GM04504 (cell line): ENCODE data around the gene ATG4C.
"Not testable (repeated sequence)": the region's sequence is repeated elsewhere in the genome, so short reads cannot be mapped to it uniquely, and the experiment has no call there.

Source experiments
- DNase-seq: peaks from one replicate; pipeline ENCODE4 v3.0.0-alpha.2; 2012; ENCODE audit warnings: low read depth

The ATG4C gene

GRCh38 chr1:62783736-62784508 lies at the start of gene ATG4C:
Gene ATG4C, plus strand, starts transcription at chr1:62784132. Its CDS starts 19,655 bp downstream, at chr1:62803787.
- peak; percentile 91 for DNase-seq

- DNase-seq = peak; percentile 63
Observed at GRCh38 chr1:62735491-62736171, 48.3 kb upstream of the ATG4C start.

- DNase-seq = not testable (repeated sequence)
Observed at GRCh38 chr1:62740701-62741100, 43.2 kb upstream of the ATG4C start.

- DNase-seq = no peak
Observed at GRCh38 chr1:62744611-62745577, 39.0 kb upstream of the ATG4C start.

GRCh38 chr1:62746086-62746808 lies 37.7 kb upstream of the ATG4C start:
- peak; percentile 38 for DNase-seq

- DNase-seq = no peak
Observed at GRCh38 chr1:62746809-62747138, 37.2 kb upstream of the ATG4C start.

- no peak for DNase-seq
Observed at GRCh38 chr1:62753031-62753965, 30.6 kb upstream of the ATG4C start.

GRCh38 chr1:62754938-62755337 lies 29.0 kb upstream of the ATG4C start:
- not testable (repeated sequence) for DNase-seq

- DNase-seq = not testable (repeated sequence)
Observed at GRCh38 chr1:62756255-62756884, 27.6 kb upstream of the ATG4C start.

- DNase-seq = not testable (repeated sequence)
Observed at GRCh38 chr1:62759232-62759875, 24.6 kb upstream of the ATG4C start.

- not testable (repeated sequence) for DNase-seq
Observed at GRCh38 chr1:62760021-62760782, 23.7 kb upstream of the ATG4C start.

GRCh38 chr1:62761223-62761870 lies 22.6 kb upstream of the ATG4C start:
- DNase-seq = not testable (repeated sequence)

- DNase-seq = not testable (repeated sequence)
Observed at GRCh38 chr1:62762027-62762426, 21.9 kb upstream of the ATG4C start.

GRCh38 chr1:62765981-62766380 lies 18.0 kb upstream of the ATG4C start:
- no peak for DNase-seq

GRCh38 chr1:62768551-62768950 lies 15.4 kb upstream of the ATG4C start:
- not testable (repeated sequence) for DNase-seq

GRCh38 chr1:62772607-62773295 lies 11.2 kb upstream of the ATG4C start:
- DNase-seq = no peak

GRCh38 chr1:62774006-62774405 lies 9.9 kb upstream of the ATG4C start:
- DNase-seq = no peak
